ENCODE results near the gene AFF1.

The AFF1 gene

GRCh38 chr4:87152310-87153041 is 217.7 kb downstream of the AFF1 start:
- DNase-seq (ENCODE audit: low read depth), result no peak

GRCh38 chr4:87153078-87153870 is 218.5 kb downstream of the AFF1 start:
- no peak for DNase-seq (ENCODE audit: low read depth)

GRCh38 chr4:87165892-87166291 is 231.1 kb downstream of the AFF1 start:
- DNase-seq (ENCODE audit: low read depth), result no peak

- DNase-seq (ENCODE audit: low read depth), result no peak
These were observed 231.6 kb downstream of the AFF1 start for GRCh38 chr4:87166296-87166854.

GRCh38 chr4:87171944-87172343 is 237.1 kb downstream of the AFF1 start:
- DNase-seq (ENCODE audit: low read depth), result no peak

GRCh38 chr4:87174672-87175071 is 239.9 kb downstream of the AFF1 start:
- no peak for DNase-seq (ENCODE audit: low read depth)

- DNase-seq (ENCODE audit: low read depth), result no peak
These were observed 244.9 kb downstream of the AFF1 start for GRCh38 chr4:87179751-87180150.

- no peak for DNase-seq (ENCODE audit: low read depth)
These were observed 246.0 kb downstream of the AFF1 start for GRCh38 chr4:87180767-87181166.

GRCh38 chr4:87185146-87185870 is 250.5 kb downstream of the AFF1 start:
- DNase-seq (ENCODE audit: low read depth), result no peak

- no peak for DNase-seq (ENCODE audit: low read depth)
These were observed 253.2 kb downstream of the AFF1 start for GRCh38 chr4:87188048-87188447.

- DNase-seq (ENCODE audit: low read depth), result no peak
These were observed 254.1 kb downstream of the AFF1 start for GRCh38 chr4:87188932-87189331.
